Measurements from ENCODE around the gene SEMA5A.

Gene SEMA5A

GRCh38 chr5:9099689-9100088, 446.2 kb downstream of the SEMA5A start:
- no peak overlapping the region for H3K27ac ChIP-seq (replicated peaks)
- TF ChIP-seq CTCF (IDR thresholded peaks at IDR 0.05; ENCODE audit: insufficient read depth, low read length), result no peak
- TF ChIP-seq GABPA (IDR thresholded peaks at IDR 0.05; ENCODE audit: low read depth), result no peak
- TF ChIP-seq SPI1 (IDR thresholded peaks at IDR 0.05; ENCODE audit: borderline replicate concordance, low read depth), result no peak
- TF ChIP-seq POLR2AphosphoS5 (IDR thresholded peaks at IDR 0.05; ENCODE audit: low read depth), result no peak
- no peak for TF ChIP-seq REST (IDR thresholded peaks at IDR 0.05; ENCODE audit: insufficient replicate concordance, low read depth)
- no peak overlapping the region for H3K4me3 ChIP-seq (replicated peaks; ENCODE audit: insufficient read depth, low read length)
- no peak for DNase-seq (ENCODE audit: low read depth in 1 of 2, low spot score in 1 of 2)
- no peaks in the 10 kb centered on the region for H3K27me3 ChIP-seq (ENCODE audit: insufficient read depth, poor library complexity, severe bottlenecking)

GRCh38 chr5:9098990-9099389, 446.9 kb downstream of the SEMA5A start:
- no peak for TF ChIP-seq POLR2AphosphoS5 (IDR thresholded peaks at IDR 0.05; ENCODE audit: low read depth)
- no peak for TF ChIP-seq REST (IDR thresholded peaks at IDR 0.05; ENCODE audit: insufficient replicate concordance, low read depth)
- TF ChIP-seq GABPA (IDR thresholded peaks at IDR 0.05; ENCODE audit: low read depth), result no peak
- no peak for TF ChIP-seq SPI1 (IDR thresholded peaks at IDR 0.05; ENCODE audit: borderline replicate concordance, low read depth)
- TF ChIP-seq CTCF (IDR thresholded peaks at IDR 0.05; ENCODE audit: insufficient read depth, low read length), result no peak
- DNase-seq (ENCODE audit: low read depth in 1 of 2, low spot score in 1 of 2), result no peak

GRCh38 chr5:9094582-9094981, 451.3 kb downstream of the SEMA5A start:
- H3K4me3 ChIP-seq (replicated peaks; ENCODE audit: insufficient read depth, low read length), result no peak overlapping the region
- H3K27ac ChIP-seq (replicated peaks), result no peak overlapping the region
- no peak for DNase-seq (ENCODE audit: low read depth in 1 of 2, low spot score in 1 of 2)
- H3K27me3 ChIP-seq (ENCODE audit: insufficient read depth, poor library complexity, severe bottlenecking), result no peaks in the 10 kb centered on the region
- TF ChIP-seq SPI1 (IDR thresholded peaks at IDR 0.05; ENCODE audit: borderline replicate concordance, low read depth), result no peak
- TF ChIP-seq GABPA (IDR thresholded peaks at IDR 0.05; ENCODE audit: low read depth), result no peak
- TF ChIP-seq REST (IDR thresholded peaks at IDR 0.05; ENCODE audit: insufficient replicate concordance, low read depth), result no peak
- no peak for TF ChIP-seq CTCF (IDR thresholded peaks at IDR 0.05; ENCODE audit: insufficient read depth, low read length)
- no peak for TF ChIP-seq POLR2AphosphoS5 (IDR thresholded peaks at IDR 0.05; ENCODE audit: low read depth)

More at GRCh38 chr5:9098990-9099389, 446.9 kb downstream of the SEMA5A start:
- Histone ChIP-seq H3K27ac (replicated peaks) (no peak overlapping the region), H3K4me3 (replicated peaks; ENCODE audit: insufficient read depth, low read length) (no peak overlapping the region), H3K27me3 (ENCODE audit: insufficient read depth, poor library complexity, severe bottlenecking) (no peaks in the 10 kb centered on the region)
